Measurements from ENCODE around the gene IRF9.
A peak's percentile ranks its signal among the peaks of the same experiment; 100 is the strongest.

The IRF9 gene

GRCh38 chr14:24160850-24161804 is at the start of gene IRF9:
TSS of gene IRF9 (plus strand) at chr14:24161265. CDS start at chr14:24162145, 880 bp downstream.
- ChIA-PET POLR2A (interaction anchor here (0.6 to 2.7 kb wide), 13 partner anchors 9 to 85 kb away, joined by 3 to 14 read pairs (median 5); partner anchors contain the start of genes CHMP4A, DCAF11, EMC9 and NRL), CTCF (interaction anchor here (0.6 to 7.3 kb wide), 48 partner anchors 10 to 572 kb away, joined by 3 to 154 read pairs (median 6); partner anchors contain the start of genes CHMP4A, CIDEB, DCAF11 and EMC9)
- DNase-seq (ENCODE audit: extremely low spot score): peak; percentile 94
- TF ChIP-seq, protein P1, sequence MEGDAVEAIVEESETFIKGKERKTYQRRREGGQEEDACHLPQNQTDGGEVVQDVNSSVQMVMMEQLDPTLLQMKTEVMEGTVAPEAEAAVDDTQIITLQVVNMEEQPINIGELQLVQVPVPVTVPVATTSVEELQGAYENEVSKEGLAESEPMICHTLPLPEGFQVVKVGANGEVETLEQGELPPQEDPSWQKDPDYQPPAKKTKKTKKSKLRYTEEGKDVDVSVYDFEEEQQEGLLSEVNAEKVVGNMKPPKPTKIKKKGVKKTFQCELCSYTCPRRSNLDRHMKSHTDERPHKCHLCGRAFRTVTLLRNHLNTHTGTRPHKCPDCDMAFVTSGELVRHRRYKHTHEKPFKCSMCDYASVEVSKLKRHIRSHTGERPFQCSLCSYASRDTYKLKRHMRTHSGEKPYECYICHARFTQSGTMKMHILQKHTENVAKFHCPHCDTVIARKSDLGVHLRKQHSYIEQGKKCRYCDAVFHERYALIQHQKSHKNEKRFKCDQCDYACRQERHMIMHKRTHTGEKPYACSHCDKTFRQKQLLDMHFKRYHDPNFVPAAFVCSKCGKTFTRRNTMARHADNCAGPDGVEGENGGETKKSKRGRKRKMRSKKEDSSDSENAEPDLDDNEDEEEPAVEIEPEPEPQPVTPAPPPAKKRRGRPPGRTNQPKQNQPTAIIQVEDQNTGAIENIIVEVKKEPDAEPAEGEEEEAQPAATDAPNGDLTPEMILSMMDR (IDR thresholded peaks at IDR 0.05; ENCODE audit: control extremely low read depth, extremely low read depth, low read depth, missing control alignments): peak; percentile 92

DNA sequence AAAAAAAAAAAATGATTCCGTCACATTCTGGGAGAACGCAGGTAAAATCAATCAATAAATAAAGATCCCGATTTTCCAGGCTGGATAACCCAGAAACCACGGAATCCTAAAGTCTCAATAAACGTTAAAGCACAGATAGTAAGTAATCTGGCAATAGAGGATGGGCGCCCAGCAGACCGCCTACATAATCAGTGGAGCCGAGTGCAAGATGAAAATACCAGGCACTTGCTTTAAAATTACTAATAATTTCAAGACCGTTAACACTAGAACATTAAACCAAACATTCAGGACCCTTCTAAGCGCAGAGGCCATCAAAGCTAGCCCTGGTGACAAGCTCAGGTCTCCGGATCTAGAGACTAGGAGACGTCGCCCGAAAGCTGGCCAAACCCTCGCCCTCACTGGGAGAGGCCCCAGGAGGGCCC is 47.7 kb upstream of the IRF9 start:
- no peak for DNase-seq (ENCODE audit: extremely low spot score)
- POLR2A ChIA-PET: interaction anchor here (1.1 to 3.1 kb wide), 7 partner anchors 10 to 48 kb away, joined by 3 to 29 read pairs (median 18); partner anchors contain the start of genes IRF9, PCK2, PSME1 and PSME2
- CTCF ChIA-PET: interaction anchor here (1.0 to 6.1 kb wide), 12 partner anchors 10 to 481 kb away, joined by 3 to 46 read pairs (median 8); partner anchors contain the start of genes DHRS4, IRF9, PCK2 and PSME2
- TF ChIP-seq, protein P1 (IDR thresholded peaks at IDR 0.05; ENCODE audit: control extremely low read depth, extremely low read depth, low read depth, missing control alignments): no peak

DNA sequence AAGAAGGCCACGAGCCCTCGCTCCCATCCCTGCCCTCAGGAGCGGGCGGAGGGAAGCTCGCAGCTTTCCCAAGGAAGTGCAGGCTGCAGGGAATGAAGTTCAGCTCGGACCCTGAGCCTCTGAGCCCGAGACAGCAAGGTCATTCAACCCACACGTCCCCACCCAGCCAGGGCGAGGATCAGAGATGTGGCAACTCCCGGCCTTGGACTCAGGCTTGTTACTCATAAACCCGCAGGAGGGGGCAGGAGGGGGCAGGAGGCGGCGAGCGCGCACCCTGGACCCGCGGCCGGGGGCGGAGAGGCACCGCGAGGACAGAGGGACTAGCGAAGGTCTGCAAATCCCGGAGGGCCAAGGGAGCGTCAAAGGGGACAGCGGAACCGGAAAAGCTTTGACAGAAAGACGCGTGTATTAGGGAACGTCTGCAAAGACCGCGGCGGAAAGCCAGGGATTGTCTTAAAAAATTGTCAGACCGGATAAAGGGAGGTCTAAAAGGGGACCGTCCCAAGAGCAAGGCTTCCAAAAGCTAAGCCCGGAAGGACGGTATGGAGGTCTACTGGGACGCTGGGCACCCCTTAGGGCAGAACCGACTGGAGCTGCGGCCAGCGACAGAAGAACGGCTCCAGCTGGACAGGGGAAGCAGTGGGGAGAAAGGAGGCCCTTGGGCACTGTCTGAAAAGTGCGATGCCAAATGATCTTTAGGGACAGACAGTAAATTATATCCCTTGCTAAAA is 47.1 kb upstream of the IRF9 start:
- ChIA-PET POLR2A (interaction anchor here (0.8 to 3.1 kb wide), 16 partner anchors 11 to 81 kb away, joined by 3 to 29 read pairs (median 6); partner anchors contain the start of genes EMC9, FITM1, IPO4 and IRF9), CTCF (interaction anchor here (0.6 to 6.8 kb wide), 22 partner anchors 10 to 482 kb away, joined by 3 to 58 read pairs (median 5); partner anchors contain the start of genes DHRS4, EMC9, FITM1 and IRF9)
- TF ChIP-seq, protein P1 (IDR thresholded peaks at IDR 0.05; ENCODE audit: control extremely low read depth, extremely low read depth, low read depth, missing control alignments): no peak
- peak; percentile 80 for DNase-seq (ENCODE audit: extremely low spot score)

GRCh38 chr14:24114532-24115421 is 46.3 kb upstream of the IRF9 start, which contains the start of the genes DCAF11 and NRL:
TSS of gene DCAF11 (plus strand) at chr14:24114777. CDS start at chr14:24115595, 818 bp downstream.
TSS of gene NRL (minus strand) at chr14:24114949. CDS start at chr14:24082848, 32,101 bp downstream.
- TF ChIP-seq, protein P1 (IDR thresholded peaks at IDR 0.05; ENCODE audit: control extremely low read depth, extremely low read depth, low read depth, missing control alignments): no peak
- peak; percentile 98 for DNase-seq (ENCODE audit: extremely low spot score)
- ChIA-PET CTCF (interaction anchor here (0.6 to 6.8 kb wide), 21 partner anchors 9 to 317 kb away, joined by 3 to 58 read pairs (median 5); partner anchors contain the start of genes DHRS4, EMC9, FITM1 and IRF9), POLR2A (interaction anchor here (0.6 to 3.1 kb wide), 18 partner anchors 10 to 81 kb away, joined by 3 to 29 read pairs (median 4); partner anchors contain the start of genes EMC9, FITM1, IPO4 and IRF9)

- CTCF ChIA-PET: interaction anchor here (1.1 to 6.8 kb wide), 15 partner anchors 8 to 188 kb away, joined by 3 to 58 read pairs (median 9); partner anchors contain the start of genes DHRS4, EMC9, FITM1 and IRF9
- POLR2A ChIA-PET: interaction anchor here (0.7 to 3.1 kb wide), 12 partner anchors 9 to 171 kb away, joined by 3 to 29 read pairs (median 10); partner anchors contain the start of genes EMC9, IRF9, PCK2 and PSME1
- TF ChIP-seq, protein P1 (IDR thresholded peaks at IDR 0.05; ENCODE audit: control extremely low read depth, extremely low read depth, low read depth, missing control alignments): no peak
- no peak for DNase-seq (ENCODE audit: extremely low spot score)
These were observed 45.5 kb upstream of the IRF9 start for GRCh38 chr14:24115422-24116127.

Measured in GM10248 (cell line).